Measurements from ENCODE around the gene MINDY4.

MINDY4 gene

GRCh38 chr7:30913821-30914515 lies 142.8 kb downstream of the MINDY4 start:
- Histone ChIP-seq H3K4me3 (replicated peaks; ENCODE audit: insufficient read depth, low read length) (no peak overlapping the region), H3K27ac (replicated peaks) (no peak overlapping the region)
- TF ChIP-seq CTCF (IDR thresholded peaks at IDR 0.05; ENCODE audit: insufficient read depth, low read length), result no peak
- TF ChIP-seq SPI1 (IDR thresholded peaks at IDR 0.05; ENCODE audit: borderline replicate concordance, low read depth), result no peak
- no peak for TF ChIP-seq POLR2AphosphoS5 (IDR thresholded peaks at IDR 0.05; ENCODE audit: low read depth)
- no peak for TF ChIP-seq GABPA (IDR thresholded peaks at IDR 0.05; ENCODE audit: low read depth)
- no peak for TF ChIP-seq REST (IDR thresholded peaks at IDR 0.05; ENCODE audit: insufficient replicate concordance, low read depth)

GRCh38 chr7:30914596-30914995 lies 143.4 kb downstream of the MINDY4 start:
- TF ChIP-seq REST (IDR thresholded peaks at IDR 0.05; ENCODE audit: insufficient replicate concordance, low read depth), result no peak
- TF ChIP-seq CTCF (IDR thresholded peaks at IDR 0.05; ENCODE audit: insufficient read depth, low read length), result no peak
- TF ChIP-seq POLR2AphosphoS5 (IDR thresholded peaks at IDR 0.05; ENCODE audit: low read depth), result no peak
- TF ChIP-seq GABPA (IDR thresholded peaks at IDR 0.05; ENCODE audit: low read depth), result no peak
- no peak for TF ChIP-seq SPI1 (IDR thresholded peaks at IDR 0.05; ENCODE audit: borderline replicate concordance, low read depth)
- no peak for DNase-seq (ENCODE audit: low read depth in 1 of 2, low spot score in 1 of 2)
- H3K27ac ChIP-seq (replicated peaks), result no peak overlapping the region
- H3K4me3 ChIP-seq (replicated peaks; ENCODE audit: insufficient read depth, low read length), result no peak overlapping the region
- H3K27me3 ChIP-seq (ENCODE audit: insufficient read depth, poor library complexity, severe bottlenecking), result no peaks in the 10 kb centered on the region

More at GRCh38 chr7:30913821-30914515, 142.8 kb downstream of the MINDY4 start:
- no peaks in the 10 kb centered on the region for H3K27me3 ChIP-seq (ENCODE audit: insufficient read depth, poor library complexity, severe bottlenecking)
- no peak for DNase-seq (ENCODE audit: low read depth in 1 of 2, low spot score in 1 of 2)

- Histone ChIP-seq H3K4me3 (replicated peaks; ENCODE audit: insufficient read depth, low read length) (no peak overlapping the region), H3K27ac (replicated peaks) (no peak overlapping the region), H3K27me3 (ENCODE audit: insufficient read depth, poor library complexity, severe bottlenecking) (no peaks in the 10 kb centered on the region)
- DNase-seq (ENCODE audit: low read depth in 1 of 2, low spot score in 1 of 2), result no peak
- TF ChIP-seq SPI1 (IDR thresholded peaks at IDR 0.05; ENCODE audit: borderline replicate concordance, low read depth) (no peak), CTCF (IDR thresholded peaks at IDR 0.05; ENCODE audit: insufficient read depth, low read length) (no peak), GABPA (IDR thresholded peaks at IDR 0.05; ENCODE audit: low read depth) (no peak), REST (IDR thresholded peaks at IDR 0.05; ENCODE audit: insufficient replicate concordance, low read depth) (no peak), POLR2AphosphoS5 (IDR thresholded peaks at IDR 0.05; ENCODE audit: low read depth) (no peak)
Observed at GRCh38 chr7:30915005-30915601, 143.9 kb downstream of the MINDY4 start.

All from HL-60 (cell line).